Muscle of leg (tissue), 11 donors: Measurements from ENCODE around the gene STKLD1. TPM values are rescaled to one million over a fixed set of nuclear protein-coding genes. Genes with fewer than 3 reads are reported as not detected.
A peak's percentile ranks its signal among the peaks of the same experiment; 100 is the strongest.

ENCODE experiments used
- DNase-seq: peaks from one replicate; pipeline ENCODE4 v3.0.0; 2013
- H3K27ac ChIP-seq: one replicate; pipeline ENCODE4 v1.5.1; 2013; ENCODE audit warnings: mild to moderate bottlenecking, low read length, control low read depth
- H3K27me3 ChIP-seq: one replicate; pipeline ENCODE4 v1.6.1; 2013; ENCODE audit warnings: low read length; ENCODE audit not compliant: control insufficient read depth, insufficient read depth
- H3K36me3 ChIP-seq: one replicate; pipeline ENCODE4 v1.6.1; 2013; ENCODE audit warnings: low read length; ENCODE audit not compliant: control insufficient read depth, insufficient read depth
- H3K4me1 ChIP-seq: one replicate; pipeline ENCODE4 v1.6.1; 2013; ENCODE audit warnings: low read length; ENCODE audit not compliant: control insufficient read depth, insufficient read depth
- H3K4me3 ChIP-seq: one replicate; pipeline ENCODE4 v1.5.1; 2013; ENCODE audit warnings: low read length, control low read depth
- H3K9me3 ChIP-seq: replicated peaks from 2 replicates; pipeline ENCODE4 v1.6.1; 2013; ENCODE audit warnings: low read depth, low read length; ENCODE audit not compliant: control insufficient read depth
- WGBS: methylation state at CpG from one replicate; pipeline ENCODE4 v1.1.5; 2013; ENCODE audit warnings: missing lambda C conversion rate; ENCODE audit not compliant: insufficient coverage; 5-methylcytosine and 5-hydroxymethylcytosine counted together
- polyA plus RNA-seq, 8 donors: library from polyadenylated mRNA; unstranded; fragments of 120-200 nt; gene quantifications; one replicate each; pipeline versions ENCODE4 v1.2.1 to v1.2.3, GENCODE V29; 2013; ENCODE audit warnings: inconsistent platforms in 1 of 8, low replicate concordance in 1 of 8; ENCODE audit not compliant: insufficient read length in 8 of 8, insufficient read depth in 1 of 8
- total RNA-seq: library from RNA; stranded (reverse); fragments of 120-200 nt; gene quantifications from one replicate; pipeline ENCODE4 v1.2.4, GENCODE V29; 2013

STKLD1 gene
- total and polyA plus RNA-seq, 9 donors: 1.1 to 2.3 (median 1.8) TPM

DNA sequence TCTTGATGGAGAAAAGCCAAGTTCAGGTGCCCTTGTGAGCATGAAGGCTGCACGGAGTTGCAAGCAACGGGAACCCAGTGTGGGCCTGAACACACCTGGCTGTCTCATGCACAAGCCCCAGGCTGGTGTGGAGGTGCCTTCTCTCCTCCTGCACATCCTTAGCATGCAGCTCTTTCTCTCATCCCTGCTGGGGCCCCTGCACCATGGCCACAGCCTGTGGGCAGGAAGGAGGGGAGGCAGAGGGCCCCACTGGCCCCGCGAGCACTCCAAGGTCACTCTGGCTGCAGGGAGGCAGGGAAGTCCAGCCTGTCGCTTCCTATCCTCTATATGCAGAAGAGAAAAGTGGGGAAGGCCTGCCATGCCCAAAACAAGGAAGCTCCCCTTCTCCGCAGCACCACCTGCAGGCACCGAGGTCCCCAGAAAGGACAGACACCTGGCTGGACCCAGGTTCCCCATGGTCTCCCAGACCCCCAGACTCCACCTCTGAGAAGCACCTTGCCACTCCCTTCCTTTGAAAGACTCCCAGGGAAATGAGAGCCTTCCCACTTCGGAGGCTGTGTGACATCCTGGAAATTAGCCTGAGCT lies 18.6 kb downstream of the STKLD1 start:
- Histone ChIP-seq H3K4me1 (no peaks in the 10 kb centered on the region), H3K27me3 (peaks cover 28% of the 10 kb centered on the region), H3K4me3 (no peak overlapping the region), H3K36me3 (no peaks in the 10 kb centered on the region), H3K27ac (no peak overlapping the region), H3K9me3 (no peaks in the 10 kb centered on the region)
- no peak for DNase-seq
- 32% methylated on average over 3 of the region's 8 CpGs for WGBS

GRCh38 chr9:133396952-133397351 lies 20.8 kb downstream of the STKLD1 start:
- Histone ChIP-seq H3K4me1 (no peaks in the 10 kb centered on the region), H3K4me3 (no peak overlapping the region), H3K36me3 (peaks cover 5% of the 10 kb centered on the region), H3K27ac (no peak overlapping the region), H3K27me3 (peaks cover 28% of the 10 kb centered on the region), H3K9me3 (no peaks in the 10 kb centered on the region)
- WGBS: 18% methylated on average over 14 of the region's 14 CpGs
- DNase-seq: no peak

DNA sequence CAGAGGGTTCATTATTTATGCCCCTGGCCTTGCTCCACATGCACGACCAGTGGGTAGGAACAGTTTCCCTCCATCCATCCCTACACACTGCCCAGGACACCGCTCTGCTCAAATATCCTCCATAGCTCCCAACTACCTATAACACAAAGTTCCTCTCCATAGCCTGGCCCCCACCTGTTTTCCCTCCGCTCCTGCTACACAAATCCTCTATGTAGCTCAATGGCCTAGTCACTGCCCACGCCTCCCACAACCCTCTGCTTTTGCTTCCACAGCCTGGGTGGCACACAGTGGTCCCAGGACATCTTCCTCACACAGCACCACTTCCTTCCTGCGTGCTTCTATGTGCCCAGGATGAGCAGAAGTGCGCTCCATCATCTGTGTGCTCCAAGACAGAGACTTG lies 21.2 kb downstream of the STKLD1 start:
- H3K9me3 ChIP-seq: no peaks in the 10 kb centered on the region
- DNase-seq: no peak
- 68% methylated on average over 4 of the region's 6 CpGs for WGBS
- H3K27ac ChIP-seq: no peak overlapping the region
- no peak overlapping the region for H3K4me3 ChIP-seq
- H3K36me3 ChIP-seq: peaks cover 9% of the 10 kb centered on the region
- H3K4me1 ChIP-seq: no peaks in the 10 kb centered on the region
- peaks cover 28% of the 10 kb centered on the region for H3K27me3 ChIP-seq

DNA sequence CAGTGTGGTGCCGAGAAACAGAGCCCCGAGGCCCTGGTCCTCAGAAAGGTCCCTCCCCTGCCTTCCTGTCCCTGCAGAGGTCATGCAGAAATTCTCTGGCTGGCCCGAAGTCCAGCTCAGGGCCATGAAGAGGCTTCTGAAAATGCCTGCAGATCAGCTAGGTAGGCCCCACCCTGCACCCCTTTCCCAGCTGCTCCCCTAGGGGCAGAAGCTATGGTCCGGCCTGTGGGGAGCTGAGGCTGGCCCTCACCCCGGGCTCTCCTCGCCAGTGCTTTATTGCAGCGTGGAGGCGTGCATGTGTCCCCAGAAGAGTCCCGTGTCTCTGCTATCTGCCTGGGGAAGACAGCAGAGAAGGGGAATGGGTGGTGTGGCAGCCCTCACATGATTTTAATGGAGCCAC lies 21.7 kb downstream of the STKLD1 start:
- Histone ChIP-seq H3K27me3 (peaks cover 28% of the 10 kb centered on the region), H3K9me3 (no peaks in the 10 kb centered on the region), H3K4me1 (no peaks in the 10 kb centered on the region), H3K4me3 (no peak overlapping the region), H3K36me3 (peaks cover 10% of the 10 kb centered on the region), H3K27ac (no peak overlapping the region)
- no peak for DNase-seq
- whole genome bisulfite sequencing: 65% methylated on average over 5 of the region's 9 CpGs

- H3K27ac ChIP-seq: no peak overlapping the region
- no peak overlapping the region for H3K4me3 ChIP-seq
- peaks cover 31% of the 10 kb centered on the region for H3K36me3 ChIP-seq
- no peaks in the 10 kb centered on the region for H3K4me1 ChIP-seq
- no peak for DNase-seq
- no peaks in the 10 kb centered on the region for H3K9me3 ChIP-seq
- WGBS: 90% methylated on average over 11 of the region's 12 CpGs
- H3K27me3 ChIP-seq: peaks cover 18% of the 10 kb centered on the region
Measured at GRCh38 chr9:133400292-133400691, 24.1 kb downstream of the STKLD1 start.

DNA sequence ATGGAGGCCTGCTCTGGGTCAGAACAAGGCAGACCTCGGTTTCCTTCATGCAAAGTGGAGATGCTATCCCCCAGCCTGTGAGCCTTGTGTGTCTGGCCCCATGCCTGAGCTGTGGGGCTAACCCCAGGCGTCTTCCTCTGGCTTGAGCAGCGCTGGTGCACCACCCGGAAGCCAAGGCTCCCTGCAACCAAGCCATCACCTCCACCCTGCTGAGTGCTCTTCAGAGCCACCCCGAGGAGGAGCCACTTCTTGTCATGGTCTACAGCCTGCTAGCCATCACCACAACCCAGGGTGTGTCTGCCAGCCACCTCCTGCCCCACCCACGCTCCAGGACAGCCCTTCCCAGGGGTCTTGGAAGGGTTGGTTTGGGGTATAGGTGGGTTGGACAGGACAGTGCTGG lies 25.4 kb downstream of the STKLD1 start:
- Histone ChIP-seq H3K4me1 (peaks cover 11% of the 10 kb centered on the region), H3K27me3 (peaks cover 15% of the 10 kb centered on the region), H3K9me3 (no peaks in the 10 kb centered on the region), H3K27ac (no peak overlapping the region), H3K4me3 (no peak overlapping the region), H3K36me3 (peaks cover 44% of the 10 kb centered on the region)
- WGBS: 87% methylated on average over 4 of the region's 6 CpGs
- no peak for DNase-seq

GRCh38 chr9:133402689-133403088 lies 26.5 kb downstream of the STKLD1 start:
- Histone ChIP-seq H3K36me3 (peaks cover 53% of the 10 kb centered on the region), H3K27ac (no peak overlapping the region), H3K9me3 (no peaks in the 10 kb centered on the region), H3K4me3 (no peak overlapping the region), H3K4me1 (peaks cover 13% of the 10 kb centered on the region), H3K27me3 (peaks cover 4% of the 10 kb centered on the region)
- no peak for DNase-seq
- WGBS: 83% methylated on average over 5 of the region's 7 CpGs

- Histone ChIP-seq H3K4me1 (peaks cover 13% of the 10 kb centered on the region), H3K9me3 (no peaks in the 10 kb centered on the region), H3K27me3 (no peaks in the 10 kb centered on the region), H3K27ac (no peak overlapping the region), H3K4me3 (no peak overlapping the region), H3K36me3 (peaks cover 57% of the 10 kb centered on the region)
- no peak for DNase-seq
- 69% methylated on average over 15 of the region's 16 CpGs for WGBS
Measured at GRCh38 chr9:133403766-133404453, 27.7 kb downstream of the STKLD1 start.

- H3K4me3 ChIP-seq: no peak overlapping the region
- H3K27me3 ChIP-seq: no peaks in the 10 kb centered on the region
- H3K27ac ChIP-seq: no peak overlapping the region
- 87% methylated on average over 2 of the region's 12 CpGs for WGBS
- H3K36me3 ChIP-seq: peaks cover 59% of the 10 kb centered on the region
- H3K4me1 ChIP-seq: peaks cover 13% of the 10 kb centered on the region
- DNase-seq: no peak
- H3K9me3 ChIP-seq: no peaks in the 10 kb centered on the region
Measured at GRCh38 chr9:133404454-133405002, 28.4 kb downstream of the STKLD1 start.

- Histone ChIP-seq H3K9me3 (no peaks in the 10 kb centered on the region), H3K4me3 (no peak overlapping the region), H3K27ac (peak overlapping the region; percentile 69), H3K36me3 (peaks cover 68% of the 10 kb centered on the region), H3K27me3 (no peaks in the 10 kb centered on the region), H3K4me1 (peaks cover 13% of the 10 kb centered on the region)
- 43% methylated on average over 10 of the region's 19 CpGs for WGBS
- DNase-seq: peak; percentile 89
Measured at GRCh38 chr9:133405508-133406438, 29.6 kb downstream of the STKLD1 start.
